AG04449 (cell line): ENCODE data around the gene BAHD1.

ENCODE experiments used
- CTCF ChIA-PET: fragments of 350-600 bp; formaldehyde crosslinking; extraction: SDS; loops from one replicate; lab custom pipeline; 2021; ENCODE audit warnings: antibody characterized with exemption; lab: Yijun Ruan, JAX
- POLR2A ChIA-PET: fragments of 400-600, 350-600 bp; formaldehyde crosslinking; extraction: SDS; loops from one replicate; lab custom pipeline; 2020; ENCODE audit warnings: antibody characterized with exemption, inconsistent platforms; lab: Yijun Ruan, JAX
- DNase-seq: peaks from one replicate; pipeline ENCODE4 v3.0.0-alpha.2; 2010; ENCODE audit warnings: low read depth, low spot score
- H3K4me3 ChIP-seq: 2 replicates; pipeline ENCODE4 v1.5.1; 2011; ENCODE audit warnings: low read depth, mild to moderate bottlenecking, control low read depth, low read length
- CTCF ChIP-seq: IDR thresholded peaks from one replicate; pipeline ENCODE4 v1.5.1; 2011; ENCODE audit warnings: mild to moderate bottlenecking, moderate library complexity, low read length, control low read depth, inconsistent platforms; ENCODE audit not compliant: insufficient read depth; ENCODE audit errors: missing control alignments

BAHD1 gene

GRCh38 chr15:40471105-40471807 lies 30.5 kb downstream of the BAHD1 start:
- TF ChIP-seq CTCF: no peak
- ChIA-PET CTCF (interaction anchor here (1.0 kb wide), 1 partner anchor 31 kb away, joined by 3 read pairs; the partner anchor contains the start of gene BAHD1), POLR2A (no interaction called here)
- peak overlapping the region; percentile 71 for H3K4me3 ChIP-seq
- DNase-seq: no peak

GRCh38 chr15:40471808-40472150 lies 31.0 kb downstream of the BAHD1 start:
- POLR2A ChIA-PET: no interaction called here
- CTCF ChIA-PET: interaction anchor here (1.1 kb wide), 1 partner anchor 193 kb away, joined by 3 read pairs; no protein-coding TSS in a partner anchor
- no peak for TF ChIP-seq CTCF
- peak overlapping the region; percentile 71 for H3K4me3 ChIP-seq
- no peak for DNase-seq

GRCh38 chr15:40472171-40472727 lies 31.5 kb downstream of the BAHD1 start:
- no peak for TF ChIP-seq CTCF
- POLR2A ChIA-PET: no interaction called here
- CTCF ChIA-PET: interaction anchor here (1.1 to 1.5 kb wide), 2 partner anchors 35 to 193 kb away, joined by 3 to 4 read pairs; no protein-coding TSS in a partner anchor
- peak overlapping the region; percentile 71 for H3K4me3 ChIP-seq
- no peak for DNase-seq

- DNase-seq: no peak
- no peak for TF ChIP-seq CTCF
- CTCF ChIA-PET: interaction anchor here (1.2 kb wide), 1 partner anchor 257 kb away, joined by 3 read pairs; no protein-coding TSS in a partner anchor
- no peak overlapping the region for H3K4me3 ChIP-seq
- POLR2A ChIA-PET: no interaction called here
Measured at GRCh38 chr15:40474581-40474980, 33.8 kb downstream of the BAHD1 start.

GRCh38 chr15:40477642-40478327 lies 37.0 kb downstream of the BAHD1 start:
- no peak for DNase-seq
- ChIA-PET POLR2A (no interaction called here), CTCF (no interaction called here)
- no peak overlapping the region for H3K4me3 ChIP-seq
- no peak for TF ChIP-seq CTCF

- H3K4me3 ChIP-seq: no peak overlapping the region
- no peak for TF ChIP-seq CTCF
- CTCF ChIA-PET: interaction anchor here (0.7 to 1.3 kb wide), 3 partner anchors 22 to 113 kb away, joined by 3 read pairs; no protein-coding TSS in a partner anchor
- POLR2A ChIA-PET: no interaction called here
- DNase-seq: no peak
Measured at GRCh38 chr15:40479024-40479423, 38.3 kb downstream of the BAHD1 start.
